T-helper 1 cell (primary cell): ENCODE measurements around the gene LAMTOR2.
"Not testable (repeated sequence)": the region's sequence is repeated elsewhere in the genome, so short reads cannot be mapped to it uniquely, and the experiment has no call there.

ENCODE experiments used
- DNase-seq, 5 donors: peaks; one replicate each; pipeline ENCODE4 v3.0.0-alpha.2; 2012 to 2020

The LAMTOR2 gene

GRCh38 chr1:156052862-156053767 is 1.5 kb upstream of the LAMTOR2 start:
- DNase-seq = peak; percentile 59 to 70 (median 61)

GRCh38 chr1:156053768-156054499 is 648 bp upstream of the LAMTOR2 start, which contains the start of gene UBQLN4:
Gene UBQLN4 (minus strand): TSS chr1:156053798. CDS start chr1:156053701, 97 bp downstream.
- peak; percentile 74 to 85 (median 81) for DNase-seq

GRCh38 chr1:156055281-156056048 is 883 bp downstream of the LAMTOR2 start:
- DNase-seq = no peak

- no peak for DNase-seq
Measured at GRCh38 chr1:156056326-156056849, 1.8 kb downstream of the LAMTOR2 start.

GRCh38 chr1:156060937-156061636 is 6.5 kb downstream of the LAMTOR2 start, which contains the start of gene RAB25:
Gene RAB25 (plus strand): TSS chr1:156061160. CDS start chr1:156061401, 241 bp downstream.
- no peak for DNase-seq

- DNase-seq = no peak
Measured at GRCh38 chr1:156062189-156062588, 7.6 kb downstream of the LAMTOR2 start.

GRCh38 chr1:156063997-156064285 is 9.4 kb downstream of the LAMTOR2 start:
- no peak for DNase-seq

GRCh38 chr1:156064615-156065014 is 10.0 kb downstream of the LAMTOR2 start:
- no peak for DNase-seq

GRCh38 chr1:156065212-156065611 is 10.6 kb downstream of the LAMTOR2 start:
- no peak for DNase-seq

- no peak for DNase-seq
Measured at GRCh38 chr1:156065871-156066270, 11.3 kb downstream of the LAMTOR2 start.

GRCh38 chr1:156067262-156067661 is 12.7 kb downstream of the LAMTOR2 start:
- no peak for DNase-seq

GRCh38 chr1:156069490-156070455 is 15.2 kb downstream of the LAMTOR2 start:
- no peak for DNase-seq

- DNase-seq = no peak
Measured at GRCh38 chr1:156070548-156070947, 16.0 kb downstream of the LAMTOR2 start.

GRCh38 chr1:156071332-156071816 is 16.8 kb downstream of the LAMTOR2 start:
- DNase-seq = not testable (repeated sequence)

GRCh38 chr1:156072251-156072650 is 17.7 kb downstream of the LAMTOR2 start:
- DNase-seq = no peak

- DNase-seq = no peak
Measured at GRCh38 chr1:156073110-156073687, 18.6 kb downstream of the LAMTOR2 start.

- no peak for DNase-seq
Measured at GRCh38 chr1:156073740-156074139, 19.2 kb downstream of the LAMTOR2 start.

GRCh38 chr1:156074661-156075060 is 20.1 kb downstream of the LAMTOR2 start:
- DNase-seq = no peak

- DNase-seq = no peak
Measured at GRCh38 chr1:156075162-156075561, 20.6 kb downstream of the LAMTOR2 start.

- no peak for DNase-seq
Measured at GRCh38 chr1:156075775-156076204, 21.2 kb downstream of the LAMTOR2 start.
